Spleen (tissue), 7 donors: ENCODE measurements around the gene BAX.

Source experiments
- POLR2A ChIP-seq, 3 donors: fragments of 450-650 bp; IDR thresholded peaks; one replicate each; pipeline ENCODE4 v1.5.1; 2017; ENCODE audit warnings: antibody characterized with exemption in 3 of 3, mild to moderate bottlenecking in 1 of 3
- POLR2AphosphoS5 ChIP-seq, 3 donors: sonication (generic); formaldehyde crosslinking; IDR thresholded peaks; one replicate each; pipeline ENCODE4 v1.5.1; 2017; ENCODE audit warnings: antibody characterized with exemption in 3 of 3
- TF ChIP-seq, protein P1 (sequence below), 11 experiments: fragments of 200-600 bp in 7 of 11; fragments of 450-650 bp in 4 of 11; sonication (generic) in 4 of 11; IDR thresholded peaks in 8 of 11; conservative IDR thresholded peaks in 3 of 11; 1 replicate in 7 of 11; 2 replicates in 4 of 11; pipeline versions ENCODE4 v1.4.0 to v1.8.0; 2016 to 2021; ENCODE audit warnings: antibody characterized with exemption in 11 of 11, inconsistent platforms in 4 of 11, mild to moderate bottlenecking in 1 of 11
- donor health status: DM: no; HTN: no; CAD: no; lungs with moderate emphysema.
- donor health status: DM: no; HTN: no; CAD: no.
- donor health status: DM: no; HTN: no; CAD: no.

DNA sequence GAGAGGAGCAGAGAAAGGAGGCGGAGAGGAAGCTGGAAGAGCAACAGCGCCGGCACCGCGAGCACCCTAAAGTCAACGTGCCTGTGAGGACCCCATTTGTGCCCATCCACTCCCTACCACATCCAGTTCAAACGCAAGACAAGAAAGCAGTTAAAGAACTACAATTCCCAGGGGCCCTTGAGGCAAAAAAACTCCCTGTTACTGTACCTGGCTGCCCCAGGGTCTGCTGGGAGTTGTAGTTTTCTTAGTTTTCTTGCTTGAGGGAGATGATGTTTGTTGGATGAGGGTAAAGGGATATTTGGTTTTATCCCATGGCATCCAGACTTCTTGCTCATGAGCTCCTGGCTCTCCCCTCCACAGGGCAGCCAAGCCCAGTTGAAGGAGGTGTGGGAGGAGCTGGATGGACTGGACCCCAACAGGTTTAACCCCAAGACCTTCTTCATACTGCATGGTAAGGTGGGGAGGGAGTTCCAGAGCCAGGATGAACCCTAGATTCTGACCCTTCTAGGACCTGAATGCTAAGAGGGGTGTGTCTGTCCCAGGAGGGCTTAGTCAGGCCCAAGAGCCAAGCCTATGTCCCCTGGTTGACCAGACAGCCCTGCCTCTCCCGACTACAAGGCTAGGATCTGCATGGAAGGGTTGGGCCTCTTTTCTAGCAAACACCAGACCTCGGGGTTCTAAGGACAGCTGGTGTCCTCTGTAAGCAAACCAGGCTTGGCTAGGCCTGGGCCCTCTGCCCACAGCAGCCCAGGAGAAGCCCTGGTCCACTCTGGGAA lies 41.4 kb upstream of the BAX start:
- TF ChIP-seq, protein P1, sequence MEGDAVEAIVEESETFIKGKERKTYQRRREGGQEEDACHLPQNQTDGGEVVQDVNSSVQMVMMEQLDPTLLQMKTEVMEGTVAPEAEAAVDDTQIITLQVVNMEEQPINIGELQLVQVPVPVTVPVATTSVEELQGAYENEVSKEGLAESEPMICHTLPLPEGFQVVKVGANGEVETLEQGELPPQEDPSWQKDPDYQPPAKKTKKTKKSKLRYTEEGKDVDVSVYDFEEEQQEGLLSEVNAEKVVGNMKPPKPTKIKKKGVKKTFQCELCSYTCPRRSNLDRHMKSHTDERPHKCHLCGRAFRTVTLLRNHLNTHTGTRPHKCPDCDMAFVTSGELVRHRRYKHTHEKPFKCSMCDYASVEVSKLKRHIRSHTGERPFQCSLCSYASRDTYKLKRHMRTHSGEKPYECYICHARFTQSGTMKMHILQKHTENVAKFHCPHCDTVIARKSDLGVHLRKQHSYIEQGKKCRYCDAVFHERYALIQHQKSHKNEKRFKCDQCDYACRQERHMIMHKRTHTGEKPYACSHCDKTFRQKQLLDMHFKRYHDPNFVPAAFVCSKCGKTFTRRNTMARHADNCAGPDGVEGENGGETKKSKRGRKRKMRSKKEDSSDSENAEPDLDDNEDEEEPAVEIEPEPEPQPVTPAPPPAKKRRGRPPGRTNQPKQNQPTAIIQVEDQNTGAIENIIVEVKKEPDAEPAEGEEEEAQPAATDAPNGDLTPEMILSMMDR (IDR thresholded peaks at IDR 0.05 in 8 of 11, conservative IDR thresholded peaks at IDR 0.05 in 3 of 11): no peak
- TF ChIP-seq POLR2AphosphoS5 (IDR thresholded peaks at IDR 0.05) (no peak), POLR2A (IDR thresholded peaks at IDR 0.05) (no peak)
